ENCODE measurements around the gene CECR2.
A peak's percentile ranks its signal among the peaks of the same experiment; 100 is the strongest.

The CECR2 gene

GRCh38 chr22:17592201-17592600 is 222.9 kb downstream of the CECR2 start:
- no peak overlapping the region for H3K9ac ChIP-seq (ENCODE audit: insufficient read length)

DNA sequence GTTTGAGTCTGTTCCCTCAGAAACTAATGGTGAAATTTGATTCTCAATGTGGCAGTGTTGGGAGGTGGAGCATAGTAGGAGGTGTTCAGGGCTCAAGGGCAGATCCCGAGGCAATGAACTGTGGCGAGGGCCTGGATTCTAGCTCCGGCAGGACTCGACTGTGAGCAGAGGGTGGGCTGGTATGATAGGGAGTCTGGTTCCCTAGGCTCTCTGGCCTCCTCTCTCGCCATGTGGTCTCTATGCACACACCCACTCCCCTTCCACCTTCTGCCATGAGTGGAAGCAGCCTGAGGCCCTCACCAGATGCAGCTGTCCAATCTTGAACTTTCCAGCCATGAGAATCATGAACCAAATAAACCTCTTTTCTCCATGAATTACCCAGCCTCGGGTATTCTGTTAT is 227.0 kb downstream of the CECR2 start:
- DNase-seq (ENCODE audit: low read depth, low spot score) = no peak
- TF ChIP-seq POLR2AphosphoS5 (IDR thresholded peaks at IDR 0.05; ENCODE audit: borderline replicate concordance, low read depth, low read length) = no peak
- no peak for TF ChIP-seq FOXP2 (optimal IDR thresholded peaks at IDR 0.05; ENCODE audit: control extremely low read depth, extremely low read length, insufficient read depth)
- no peak for TF ChIP-seq EZH2 (IDR thresholded peaks at IDR 0.05)
- H3K36me3 ChIP-seq (ENCODE audit: insufficient read depth, low read length) = peaks cover 81% of the 10 kb centered on the region
- H3K27ac ChIP-seq = no peak overlapping the region
- H3K4me3 ChIP-seq = no peak overlapping the region
- H3K9ac ChIP-seq (ENCODE audit: insufficient read length) = no peak overlapping the region
- no peaks in the 10 kb centered on the region for H3K9me3 ChIP-seq (ENCODE audit: low read depth, low read length)

More at GRCh38 chr22:17592201-17592600, 222.9 kb downstream of the CECR2 start:
- no peak for TF ChIP-seq FOXP2 (optimal IDR thresholded peaks at IDR 0.05; ENCODE audit: control extremely low read depth, extremely low read length, insufficient read depth)
- TF ChIP-seq EZH2 (IDR thresholded peaks at IDR 0.05) = no peak
- TF ChIP-seq POLR2AphosphoS5 (IDR thresholded peaks at IDR 0.05; ENCODE audit: borderline replicate concordance, low read depth, low read length) = no peak
- H3K9me3 ChIP-seq (ENCODE audit: low read depth, low read length) = no peaks in the 10 kb centered on the region
- no peak overlapping the region for H3K27ac ChIP-seq
- no peak overlapping the region for H3K4me3 ChIP-seq
- H3K36me3 ChIP-seq (ENCODE audit: insufficient read depth, low read length) = peaks cover 54% of the 10 kb centered on the region
- no peak for DNase-seq (ENCODE audit: low read depth, low spot score)

GRCh38 chr22:17597217-17597616 is 228.0 kb downstream of the CECR2 start:
- DNase-seq (ENCODE audit: low read depth, low spot score) = no peak
- Histone ChIP-seq H3K9ac (ENCODE audit: insufficient read length) (no peak overlapping the region), H3K27ac (no peak overlapping the region), H3K9me3 (ENCODE audit: low read depth, low read length) (no peaks in the 10 kb centered on the region), H3K4me3 (no peak overlapping the region), H3K36me3 (ENCODE audit: insufficient read depth, low read length) (peaks cover 74% of the 10 kb centered on the region)
- no peak for TF ChIP-seq FOXP2 (optimal IDR thresholded peaks at IDR 0.05; ENCODE audit: control extremely low read depth, extremely low read length, insufficient read depth)
- TF ChIP-seq EZH2 (IDR thresholded peaks at IDR 0.05) = no peak
- no peak for TF ChIP-seq POLR2AphosphoS5 (IDR thresholded peaks at IDR 0.05; ENCODE audit: borderline replicate concordance, low read depth, low read length)

DNA sequence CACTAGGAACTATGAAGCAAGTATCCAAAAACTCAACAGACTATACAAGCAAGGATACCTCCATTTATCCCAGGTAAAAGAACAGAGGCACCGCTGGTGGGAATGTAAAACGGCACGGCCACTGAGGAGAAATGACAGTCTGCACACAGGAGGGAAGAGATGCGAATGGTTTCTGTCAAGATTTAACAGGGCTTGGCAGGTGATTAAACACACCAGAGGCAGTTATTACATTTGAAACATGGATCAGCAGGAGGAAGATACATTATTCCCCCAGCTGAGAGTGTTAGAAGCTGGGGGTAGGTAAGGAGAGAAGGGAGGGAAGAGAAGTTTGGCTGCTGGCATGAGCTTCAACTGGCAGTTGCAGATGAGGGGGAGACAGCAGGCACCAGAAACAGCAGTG is 229.1 kb downstream of the CECR2 start:
- TF ChIP-seq POLR2AphosphoS5 (IDR thresholded peaks at IDR 0.05; ENCODE audit: borderline replicate concordance, low read depth, low read length) = no peak
- no peak for TF ChIP-seq EZH2 (IDR thresholded peaks at IDR 0.05)
- no peak for TF ChIP-seq FOXP2 (optimal IDR thresholded peaks at IDR 0.05; ENCODE audit: control extremely low read depth, extremely low read length, insufficient read depth)
- H3K9me3 ChIP-seq (ENCODE audit: low read depth, low read length) = no peaks in the 10 kb centered on the region
- DNase-seq (ENCODE audit: low read depth, low spot score) = no peak
- H3K27ac ChIP-seq = no peak overlapping the region
- peaks cover 67% of the 10 kb centered on the region for H3K36me3 ChIP-seq (ENCODE audit: insufficient read depth, low read length)
- no peak overlapping the region for H3K4me3 ChIP-seq
- H3K9ac ChIP-seq (ENCODE audit: insufficient read length) = no peak overlapping the region

GRCh38 chr22:17601031-17601430 is 231.8 kb downstream of the CECR2 start:
- no peak overlapping the region for H3K9ac ChIP-seq (ENCODE audit: insufficient read length)
- H3K9me3 ChIP-seq (ENCODE audit: low read depth, low read length) = no peaks in the 10 kb centered on the region
- no peak overlapping the region for H3K27ac ChIP-seq
- H3K36me3 ChIP-seq (ENCODE audit: insufficient read depth, low read length) = peaks cover 52% of the 10 kb centered on the region
- H3K4me3 ChIP-seq = no peak overlapping the region
- TF ChIP-seq POLR2AphosphoS5 (IDR thresholded peaks at IDR 0.05; ENCODE audit: borderline replicate concordance, low read depth, low read length) = no peak
- no peak for TF ChIP-seq FOXP2 (optimal IDR thresholded peaks at IDR 0.05; ENCODE audit: control extremely low read depth, extremely low read length, insufficient read depth)
- no peak for TF ChIP-seq EZH2 (IDR thresholded peaks at IDR 0.05)
- no peak for DNase-seq (ENCODE audit: low read depth, low spot score)

- Histone ChIP-seq H3K4me3 (no peak overlapping the region), H3K9me3 (ENCODE audit: low read depth, low read length) (no peaks in the 10 kb centered on the region), H3K27ac (no peak overlapping the region), H3K36me3 (ENCODE audit: insufficient read depth, low read length) (peaks cover 35% of the 10 kb centered on the region), H3K9ac (ENCODE audit: insufficient read length) (no peak overlapping the region)
- no peak for DNase-seq (ENCODE audit: low read depth, low spot score)
- TF ChIP-seq EZH2 (IDR thresholded peaks at IDR 0.05) (no peak), POLR2AphosphoS5 (IDR thresholded peaks at IDR 0.05; ENCODE audit: borderline replicate concordance, low read depth, low read length) (no peak), FOXP2 (optimal IDR thresholded peaks at IDR 0.05; ENCODE audit: control extremely low read depth, extremely low read length, insufficient read depth) (no peak)
Observed at GRCh38 chr22:17603668-17604067, 234.4 kb downstream of the CECR2 start.

DNA sequence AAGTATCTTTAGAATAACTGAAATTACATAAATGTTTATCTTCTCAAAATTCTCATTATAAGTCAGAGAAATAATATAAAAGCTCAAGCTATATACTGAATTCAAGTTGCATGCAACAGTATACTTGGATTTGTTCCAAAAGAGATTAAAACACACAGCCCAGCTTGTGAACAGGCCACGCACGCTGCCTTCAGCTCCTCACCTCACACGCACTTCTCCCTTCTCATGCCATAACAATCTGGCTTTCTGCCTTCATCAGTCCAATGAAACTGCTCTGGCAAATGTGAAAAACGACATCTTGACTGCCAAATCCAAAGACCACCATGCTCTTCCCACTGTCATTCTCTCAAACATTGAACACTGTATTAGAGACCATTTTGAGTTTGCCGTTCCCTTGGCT is 237.2 kb downstream of the CECR2 start:
- Histone ChIP-seq H3K4me3 (peak overlapping the region; percentile 1; the same call in 1 of the 2 replicates), H3K36me3 (ENCODE audit: insufficient read depth, low read length) (peaks cover 31% of the 10 kb centered on the region)

More for the DNA sequence above, 237.2 kb downstream of the CECR2 start:
- peak overlapping the region; percentile 11 for H3K9ac ChIP-seq (ENCODE audit: insufficient read length)
- no peak for TF ChIP-seq EZH2 (IDR thresholded peaks at IDR 0.05)
- H3K27ac ChIP-seq = peak overlapping the region; percentile 82
- peak; percentile 20 for DNase-seq (ENCODE audit: low read depth, low spot score)
- no peaks in the 10 kb centered on the region for H3K9me3 ChIP-seq (ENCODE audit: low read depth, low read length)

All from SK-N-MC (cell line).